ENCODE measurements around the gene TMEM150B. TPM values are rescaled to one million over a fixed set of nuclear protein-coding genes. Genes with fewer than 3 reads are reported as not detected.

TMEM150B gene
- total RNA-seq, 1 donor from 2014 or later = not detected

DNA sequence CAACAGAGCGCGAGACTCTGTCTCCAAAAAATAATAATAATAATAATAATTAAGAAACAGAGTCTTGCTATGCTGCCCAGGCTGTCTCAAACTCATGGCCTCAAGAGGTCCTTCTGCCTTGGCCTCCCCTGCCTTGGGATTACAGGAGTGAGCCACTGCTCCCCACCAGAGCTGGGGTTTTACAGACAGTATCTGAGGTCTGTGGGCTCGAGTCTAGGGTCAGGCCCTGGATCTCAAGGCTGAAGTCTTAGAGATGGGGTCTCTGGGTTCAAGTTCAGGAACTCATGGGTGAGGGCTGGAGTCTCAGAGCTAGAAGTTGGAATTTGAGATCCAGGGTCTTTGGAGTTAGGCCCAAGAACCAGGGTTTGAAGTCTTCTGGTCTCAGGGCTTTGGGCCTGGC is 41.6 kb upstream of the TMEM150B start:
- Histone ChIP-seq H3K36me3 (no peaks in the 10 kb centered on the region), H3K27me3 (peaks cover 15% of the 10 kb centered on the region), H3K4me1 (peaks cover 17% of the 10 kb centered on the region), H3K27ac (no peak overlapping the region), H3K9me3 (no peaks in the 10 kb centered on the region), H3K4me3 (no peak overlapping the region)
- intact Hi-C loops (cut with DNase I) = no loop called here
- TF ChIP-seq POLR2A (IDR thresholded peaks at IDR 0.05) = no peak
- DNase-seq (ENCODE audit: extremely low spot score in 2 of 2) = no peak

DNA sequence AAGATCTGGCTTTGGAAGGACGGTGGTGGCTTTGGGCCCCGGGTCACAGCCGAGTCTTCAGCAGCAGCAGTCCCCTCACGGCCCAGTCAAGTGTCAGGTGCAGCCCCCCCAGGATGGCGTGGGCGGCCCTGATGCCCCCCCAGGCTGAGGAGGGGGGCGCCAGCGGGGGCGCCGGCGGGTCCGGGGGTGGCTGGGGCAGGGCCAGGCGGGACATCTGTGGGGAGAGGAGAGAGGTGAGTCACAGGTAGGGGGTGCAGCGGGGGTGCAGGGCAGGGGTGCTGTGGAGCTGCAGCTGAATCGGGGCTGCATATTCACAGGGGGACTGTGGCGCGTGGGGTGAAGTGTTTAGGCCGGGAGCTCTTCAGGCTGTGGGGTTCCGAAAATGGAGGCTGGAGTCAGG is 40.8 kb upstream of the TMEM150B start:
- H3K4me3 ChIP-seq = no peak overlapping the region
- intact Hi-C loops (cut with DNase I) = no loop called here
- H3K4me1 ChIP-seq = peaks cover 17% of the 10 kb centered on the region
- no peaks in the 10 kb centered on the region for H3K9me3 ChIP-seq
- TF ChIP-seq POLR2A (IDR thresholded peaks at IDR 0.05) = no peak
- TF ChIP-seq, protein P1, sequence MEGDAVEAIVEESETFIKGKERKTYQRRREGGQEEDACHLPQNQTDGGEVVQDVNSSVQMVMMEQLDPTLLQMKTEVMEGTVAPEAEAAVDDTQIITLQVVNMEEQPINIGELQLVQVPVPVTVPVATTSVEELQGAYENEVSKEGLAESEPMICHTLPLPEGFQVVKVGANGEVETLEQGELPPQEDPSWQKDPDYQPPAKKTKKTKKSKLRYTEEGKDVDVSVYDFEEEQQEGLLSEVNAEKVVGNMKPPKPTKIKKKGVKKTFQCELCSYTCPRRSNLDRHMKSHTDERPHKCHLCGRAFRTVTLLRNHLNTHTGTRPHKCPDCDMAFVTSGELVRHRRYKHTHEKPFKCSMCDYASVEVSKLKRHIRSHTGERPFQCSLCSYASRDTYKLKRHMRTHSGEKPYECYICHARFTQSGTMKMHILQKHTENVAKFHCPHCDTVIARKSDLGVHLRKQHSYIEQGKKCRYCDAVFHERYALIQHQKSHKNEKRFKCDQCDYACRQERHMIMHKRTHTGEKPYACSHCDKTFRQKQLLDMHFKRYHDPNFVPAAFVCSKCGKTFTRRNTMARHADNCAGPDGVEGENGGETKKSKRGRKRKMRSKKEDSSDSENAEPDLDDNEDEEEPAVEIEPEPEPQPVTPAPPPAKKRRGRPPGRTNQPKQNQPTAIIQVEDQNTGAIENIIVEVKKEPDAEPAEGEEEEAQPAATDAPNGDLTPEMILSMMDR (IDR thresholded peaks at IDR 0.05) = no peak
- no peak for TF ChIP-seq POLR2AphosphoS5 (IDR thresholded peaks at IDR 0.05; ENCODE audit: insufficient read depth in 1 of 2, low read depth in 1 of 2)
- H3K36me3 ChIP-seq = no peaks in the 10 kb centered on the region
- no peak for DNase-seq (ENCODE audit: extremely low spot score in 2 of 2)
- H3K27ac ChIP-seq = no peak overlapping the region
- peaks cover 14% of the 10 kb centered on the region for H3K27me3 ChIP-seq

DNA sequence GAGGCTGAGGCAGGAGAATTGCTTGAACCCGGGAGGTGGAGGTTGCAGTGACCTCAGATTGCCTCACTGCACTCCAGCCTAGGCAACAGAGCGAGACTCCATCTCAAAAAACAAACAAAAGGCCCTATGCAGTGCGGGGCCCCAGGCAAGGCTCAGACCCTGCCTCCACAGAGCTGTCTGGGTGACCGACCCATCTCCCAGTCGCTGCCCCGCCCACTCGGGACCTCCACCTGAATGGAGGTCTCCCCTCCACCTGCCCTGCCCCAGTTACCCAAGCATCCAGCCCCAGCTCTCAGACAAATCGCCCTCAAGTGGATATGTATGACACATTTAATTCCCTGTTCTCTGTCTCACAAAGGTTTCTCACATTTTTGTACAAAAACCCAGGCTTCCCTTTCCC is 40.1 kb upstream of the TMEM150B start:
- Histone ChIP-seq H3K9me3 (no peaks in the 10 kb centered on the region), H3K36me3 (no peaks in the 10 kb centered on the region), H3K27me3 (peaks cover 7% of the 10 kb centered on the region), H3K4me3 (no peak overlapping the region), H3K27ac (no peak overlapping the region), H3K4me1 (peaks cover 13% of the 10 kb centered on the region)
- intact Hi-C loops (cut with DNase I) = no loop called here
- TF ChIP-seq, protein P1 (IDR thresholded peaks at IDR 0.05) = no peak
- TF ChIP-seq POLR2A (IDR thresholded peaks at IDR 0.05) (no peak), POLR2AphosphoS5 (IDR thresholded peaks at IDR 0.05; ENCODE audit: insufficient read depth in 1 of 2, low read depth in 1 of 2) (no peak)
- no peak for DNase-seq (ENCODE audit: extremely low spot score in 2 of 2)

DNA sequence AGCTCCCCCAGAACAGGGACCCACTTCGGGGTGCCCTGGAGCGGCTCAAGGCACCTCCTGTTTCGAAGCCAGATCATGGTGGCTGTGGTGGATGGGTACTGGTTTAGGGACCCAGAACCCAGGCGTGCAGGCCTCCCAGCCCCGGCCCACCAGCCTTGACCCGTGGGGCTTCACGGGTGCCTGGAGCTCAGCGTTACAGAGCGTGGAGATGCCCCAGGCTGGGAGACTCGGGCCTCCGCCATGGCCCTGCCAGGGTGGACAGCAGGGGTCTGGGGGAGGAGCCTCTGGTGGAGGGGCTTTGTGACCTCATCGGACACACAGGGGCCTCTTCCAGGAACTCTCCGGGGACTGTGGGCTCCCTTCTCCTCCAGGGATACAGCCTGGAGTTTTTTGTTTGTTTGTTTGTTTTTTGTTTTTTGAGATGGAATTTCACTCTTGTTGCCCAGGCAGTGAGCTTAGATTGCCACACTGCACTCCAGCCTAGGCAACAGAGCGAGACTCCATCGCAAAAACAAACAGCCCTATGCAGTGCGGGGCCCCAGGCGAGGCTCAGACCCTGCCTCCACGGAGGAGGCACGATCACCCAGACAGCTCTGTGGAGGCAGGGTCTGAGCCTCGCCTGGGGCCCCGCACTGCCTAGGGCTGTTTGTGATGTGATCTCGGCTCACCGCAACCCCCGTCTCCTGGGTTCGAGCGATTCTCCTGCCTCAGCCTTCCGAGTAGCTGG is 38.0 kb upstream of the TMEM150B start, which contains the start of gene GARIN5B:
Gene GARIN5B (minus strand): TSS at position 271 of the 727 bp plus-strand sequence. CDS start 194 bp downstream, at position 77.
- Histone ChIP-seq H3K9me3 (no peaks in the 10 kb centered on the region), H3K27ac (no peak within 1 kb of the TSS), H3K36me3 (no peaks in the 10 kb centered on the region), H3K27me3 (peaks cover under 1% of the 10 kb centered on the region), H3K4me3 (no peak within 1 kb of the TSS), H3K4me1 (no peaks in the 10 kb centered on the region)
- TF ChIP-seq, protein P1 (IDR thresholded peaks at IDR 0.05) = no peak
- TF ChIP-seq POLR2AphosphoS5 (IDR thresholded peaks at IDR 0.05; ENCODE audit: insufficient read depth in 1 of 2, low read depth in 1 of 2) = no peak
- intact Hi-C loops (cut with DNase I) = no loop called here
- DNase-seq (ENCODE audit: extremely low spot score in 2 of 2) = no peak

DNA sequence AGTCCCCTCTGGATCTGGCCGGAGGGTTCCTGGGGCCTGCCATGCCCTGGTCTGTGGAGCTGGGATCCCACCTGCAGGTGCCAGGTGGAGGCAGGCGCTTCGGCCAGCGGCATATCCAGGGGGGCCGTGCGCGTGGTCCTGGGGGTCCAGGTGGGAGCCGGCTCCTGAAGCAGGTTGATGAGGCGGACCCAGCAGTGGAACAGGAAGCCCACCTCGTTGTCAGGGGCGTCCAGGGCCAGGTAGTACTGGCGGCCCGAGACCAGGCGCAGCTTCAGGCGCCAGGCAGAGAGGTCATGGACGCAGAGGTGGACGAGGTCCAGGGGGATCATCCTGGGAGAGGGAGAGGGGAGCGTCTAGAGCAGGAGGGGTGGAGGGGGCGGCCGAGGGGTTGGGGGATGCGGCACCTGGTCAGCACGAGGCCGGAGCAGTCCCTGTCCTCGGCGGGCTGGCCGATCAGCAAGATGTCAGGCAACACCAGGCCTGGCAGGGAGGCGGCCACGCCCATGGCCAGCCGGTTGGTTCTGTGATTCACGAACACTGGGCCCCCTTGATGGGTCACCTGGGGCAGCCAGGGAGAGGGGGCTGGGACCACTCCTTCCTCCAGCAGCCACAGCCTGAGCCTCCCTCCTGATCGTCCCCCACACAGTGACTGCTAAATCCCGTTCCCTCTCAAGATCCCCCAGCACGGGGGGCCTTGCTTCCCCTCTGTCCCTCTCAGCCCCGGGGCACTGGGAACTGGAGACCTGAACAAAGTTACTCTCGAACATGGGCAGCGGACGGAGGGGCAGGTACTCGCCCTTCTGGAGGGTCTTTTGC is 37.2 kb upstream of the TMEM150B start:
- no peak overlapping the region for H3K27ac ChIP-seq
- no peaks in the 10 kb centered on the region for H3K27me3 ChIP-seq
- no peaks in the 10 kb centered on the region for H3K36me3 ChIP-seq
- H3K9me3 ChIP-seq = no peaks in the 10 kb centered on the region
- H3K4me3 ChIP-seq = no peak overlapping the region
- H3K4me1 ChIP-seq = no peaks in the 10 kb centered on the region
- TF ChIP-seq POLR2A (IDR thresholded peaks at IDR 0.05) (no peak), POLR2AphosphoS5 (IDR thresholded peaks at IDR 0.05; ENCODE audit: insufficient read depth in 1 of 2, low read depth in 1 of 2) (no peak)
- TF ChIP-seq, protein P1 (IDR thresholded peaks at IDR 0.05) = no peak
- intact Hi-C loops (cut with DNase I) = no loop called here
- DNase-seq (ENCODE audit: extremely low spot score in 2 of 2) = no peak
